PFSK-1 (cell line): ENCODE data around the gene TMEM50B.

Experiments
- FOXP2 ChIP-seq: optimal IDR thresholded peaks from 2 replicates; pipeline ENCODE3; 2011; ENCODE audit warnings: borderline replicate concordance, control low read depth, inconsistent platforms; ENCODE audit not compliant: insufficient read depth; ENCODE audit errors: extremely low read length, extremely low read depth
- POLR2AphosphoS5 ChIP-seq: IDR thresholded peaks from 2 replicates; pipeline ENCODE4 v1.6.1; 2012; ENCODE audit warnings: low read depth, mild to moderate bottlenecking, control low read depth, low read length, moderate library complexity
- REST ChIP-seq, 2 experiments: IDR thresholded peaks; 2 replicates each; pipeline versions ENCODE4 v1.6.1 to v1.8.0; 2011 to 2012; ENCODE audit warnings: low read depth in 2 of 2, low read length in 2 of 2, control low read depth in 1 of 2, inconsistent platforms in 1 of 2, mild to moderate bottlenecking in 1 of 2, moderate library complexity in 1 of 2; ENCODE audit not compliant: insufficient read depth in 1 of 2
- SIN3A ChIP-seq: IDR thresholded peaks from 2 replicates; pipeline ENCODE4 v1.6.1; 2012; ENCODE audit warnings: mild to moderate bottlenecking, low read length, moderate library complexity, borderline replicate concordance; ENCODE audit not compliant: insufficient read depth
- TAF1 ChIP-seq: IDR thresholded peaks from 2 replicates; pipeline ENCODE4 v1.6.1; 2012; ENCODE audit warnings: low read length, control low read depth, borderline replicate concordance; ENCODE audit not compliant: insufficient read depth

The TMEM50B gene

GRCh38 chr21:33433001-33433400, 46.8 kb downstream of the TMEM50B start:
- no peak for TF ChIP-seq SIN3A
- TF ChIP-seq TAF1: no peak
- no peak for TF ChIP-seq FOXP2
- no peak for TF ChIP-seq REST (IDR thresholded peaks at IDR 0.05; ENCODE audit: insufficient read depth in 1 of 2, low read depth in 2 of 2, low read length in 2 of 2)
- TF ChIP-seq POLR2AphosphoS5: no peak

- TF ChIP-seq POLR2AphosphoS5 (no peak), REST (IDR thresholded peaks at IDR 0.05; ENCODE audit: insufficient read depth in 1 of 2, low read depth in 2 of 2, low read length in 2 of 2) (no peak), FOXP2 (no peak), SIN3A (no peak), TAF1 (no peak)
These were observed 47.3 kb downstream of the TMEM50B start for GRCh38 chr21:33432496-33432895.

- TF ChIP-seq TAF1 (no peak), REST (IDR thresholded peaks at IDR 0.05; ENCODE audit: insufficient read depth in 1 of 2, low read depth in 2 of 2, low read length in 2 of 2) (no peak), POLR2AphosphoS5 (no peak), FOXP2 (no peak), SIN3A (no peak)
These were observed 48.9 kb downstream of the TMEM50B start for GRCh38 chr21:33430858-33431257.

GRCh38 chr21:33428669-33429068, 51.1 kb downstream of the TMEM50B start:
- TF ChIP-seq POLR2AphosphoS5 (no peak), SIN3A (no peak), REST (IDR thresholded peaks at IDR 0.05; ENCODE audit: insufficient read depth in 1 of 2, low read depth in 2 of 2, low read length in 2 of 2) (no peak), TAF1 (no peak), FOXP2 (no peak)

GRCh38 chr21:33427051-33427450, 52.7 kb downstream of the TMEM50B start:
- TF ChIP-seq POLR2AphosphoS5: no peak
